C1 segment of cervical spinal cord (tissue), 14 donors: ENCODE data around the gene TBKBP1.

Experiments
- DNase-seq, 14 donors: peaks; one replicate each; lab custom pipeline; 2025; lab: John Stamatoyannopoulos, UW

Gene TBKBP1

GRCh38 chr17:47712330-47713023, 18.5 kb downstream of the TBKBP1 start:
- no peak for DNase-seq

- DNase-seq = no peak
Measured at GRCh38 chr17:47713980-47714700, 20.2 kb downstream of the TBKBP1 start.

GRCh38 chr17:47714773-47715396, 20.9 kb downstream of the TBKBP1 start:
- no peak for DNase-seq

GRCh38 chr17:47715669-47716325, 21.8 kb downstream of the TBKBP1 start:
- no peak for DNase-seq

GRCh38 chr17:47716375-47716774, 22.4 kb downstream of the TBKBP1 start:
- no peak for DNase-seq

- DNase-seq = no peak
Measured at GRCh38 chr17:47717261-47717697, 23.3 kb downstream of the TBKBP1 start.

- DNase-seq = no peak
Measured at GRCh38 chr17:47717979-47718621, 24.1 kb downstream of the TBKBP1 start.

- no peak for DNase-seq
Measured at GRCh38 chr17:47718634-47719405, 24.9 kb downstream of the TBKBP1 start.

GRCh38 chr17:47719411-47720152, 25.6 kb downstream of the TBKBP1 start:
- DNase-seq = no peak

- no peak for DNase-seq
Measured at GRCh38 chr17:47720196-47720595, 26.2 kb downstream of the TBKBP1 start.

- no peak for DNase-seq
Measured at GRCh38 chr17:47720754-47721533, 27.0 kb downstream of the TBKBP1 start.

GRCh38 chr17:47721725-47722124, 27.8 kb downstream of the TBKBP1 start:
- no peak for DNase-seq

- no peak for DNase-seq
Measured at GRCh38 chr17:47724705-47725104, 30.7 kb downstream of the TBKBP1 start.

GRCh38 chr17:47725446-47726111, 31.6 kb downstream of the TBKBP1 start:
- DNase-seq = no peak

GRCh38 chr17:47726796-47727703, 33.1 kb downstream of the TBKBP1 start:
- no peak for DNase-seq

- DNase-seq = no peak
Measured at GRCh38 chr17:47727704-47728036, 33.7 kb downstream of the TBKBP1 start.

- no peak for DNase-seq
Measured at GRCh38 chr17:47728214-47728877, 34.4 kb downstream of the TBKBP1 start.
